Muscle of leg (tissue), 11 donors: ENCODE measurements around the gene NRAP. TPM values are rescaled to one million over a fixed set of nuclear protein-coding genes. Genes with fewer than 3 reads are reported as not detected.

Source experiments
- DNase-seq: peaks from one replicate; pipeline ENCODE4 v3.0.0; 2013
- H3K27ac ChIP-seq: one replicate; pipeline ENCODE4 v1.5.1; 2013; ENCODE audit warnings: mild to moderate bottlenecking, low read length, control low read depth
- H3K27me3 ChIP-seq: one replicate; pipeline ENCODE4 v1.6.1; 2013; ENCODE audit warnings: low read length; ENCODE audit not compliant: control insufficient read depth, insufficient read depth
- H3K36me3 ChIP-seq: one replicate; pipeline ENCODE4 v1.6.1; 2013; ENCODE audit warnings: low read length; ENCODE audit not compliant: control insufficient read depth, insufficient read depth
- H3K4me1 ChIP-seq: one replicate; pipeline ENCODE4 v1.6.1; 2013; ENCODE audit warnings: low read length; ENCODE audit not compliant: control insufficient read depth, insufficient read depth
- H3K4me3 ChIP-seq: one replicate; pipeline ENCODE4 v1.5.1; 2013; ENCODE audit warnings: low read length, control low read depth
- H3K9me3 ChIP-seq: replicated peaks from 2 replicates; pipeline ENCODE4 v1.6.1; 2013; ENCODE audit warnings: low read depth, low read length; ENCODE audit not compliant: control insufficient read depth
- WGBS: methylation state at CpG from one replicate; pipeline ENCODE4 v1.1.5; 2013; ENCODE audit warnings: missing lambda C conversion rate; ENCODE audit not compliant: insufficient coverage; 5-methylcytosine and 5-hydroxymethylcytosine counted together
- polyA plus RNA-seq, 8 donors: library from polyadenylated mRNA; unstranded; fragments of 120-200 nt; gene quantifications; one replicate each; pipeline versions ENCODE4 v1.2.1 to v1.2.3, GENCODE V29; 2013; ENCODE audit warnings: inconsistent platforms in 1 of 8, low replicate concordance in 1 of 8; ENCODE audit not compliant: insufficient read length in 8 of 8, insufficient read depth in 1 of 8
- total RNA-seq: library from RNA; stranded (reverse); fragments of 120-200 nt; gene quantifications from one replicate; pipeline ENCODE4 v1.2.4, GENCODE V29; 2013

The NRAP gene
- total and polyA plus RNA-seq, 9 donors = 2.6 to 17.5 (median 7.2) TPM

DNA sequence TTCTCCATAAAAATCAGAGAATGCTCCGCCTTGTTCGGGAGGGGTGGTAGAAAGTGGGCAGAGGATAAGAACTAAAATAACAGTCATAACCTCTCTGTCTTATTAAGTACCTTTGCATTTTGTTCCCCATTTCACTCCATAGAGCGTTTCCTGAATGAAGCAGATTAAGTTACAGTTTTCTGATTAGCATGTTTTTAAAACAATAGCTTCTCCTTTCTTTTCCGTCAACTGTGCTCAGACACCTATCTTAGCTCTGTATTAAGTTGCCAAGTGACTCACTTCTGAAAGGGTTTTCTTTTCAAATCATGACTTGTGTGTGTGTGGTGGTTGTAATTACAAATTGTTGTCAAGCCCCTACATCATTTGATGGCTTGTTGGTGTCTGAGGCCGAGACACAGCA lies 109.6 kb downstream of the NRAP start:
- Histone ChIP-seq H3K9me3 (no peaks in the 10 kb centered on the region), H3K36me3 (no peaks in the 10 kb centered on the region), H3K27me3 (peaks cover 2% of the 10 kb centered on the region), H3K4me1 (peaks cover 32% of the 10 kb centered on the region), H3K27ac (no peak overlapping the region), H3K4me3 (no peak overlapping the region)
- WGBS = 91% methylated on average over 1 of the region's 5 CpGs
- no peak for DNase-seq

DNA sequence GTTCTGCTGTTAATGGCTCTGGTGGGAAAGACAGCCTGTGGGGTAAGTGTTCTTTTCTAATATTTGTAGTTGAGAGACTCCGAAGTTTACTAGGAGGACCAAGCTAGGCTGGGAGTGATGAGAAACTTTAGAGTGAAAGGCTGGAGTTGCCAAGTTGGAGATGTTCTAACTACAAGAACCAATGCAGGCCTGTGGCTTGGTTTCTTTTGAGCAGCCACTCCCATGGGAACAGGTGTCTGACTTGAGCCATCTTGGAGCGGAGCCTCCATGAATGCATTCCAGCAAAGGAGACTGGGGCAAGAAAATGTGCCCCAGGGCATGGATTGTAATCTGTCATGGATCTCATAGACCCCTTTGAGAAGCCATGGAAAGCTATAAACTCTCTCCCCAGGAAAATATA lies 110.7 kb downstream of the NRAP start:
- Histone ChIP-seq H3K4me1 (peaks cover 32% of the 10 kb centered on the region), H3K27ac (no peak overlapping the region), H3K27me3 (no peaks in the 10 kb centered on the region), H3K9me3 (no peaks in the 10 kb centered on the region), H3K36me3 (no peaks in the 10 kb centered on the region), H3K4me3 (no peak overlapping the region)
- 100% methylated on average over 1 of the region's 2 CpGs for whole genome bisulfite sequencing
- DNase-seq = no peak

DNA sequence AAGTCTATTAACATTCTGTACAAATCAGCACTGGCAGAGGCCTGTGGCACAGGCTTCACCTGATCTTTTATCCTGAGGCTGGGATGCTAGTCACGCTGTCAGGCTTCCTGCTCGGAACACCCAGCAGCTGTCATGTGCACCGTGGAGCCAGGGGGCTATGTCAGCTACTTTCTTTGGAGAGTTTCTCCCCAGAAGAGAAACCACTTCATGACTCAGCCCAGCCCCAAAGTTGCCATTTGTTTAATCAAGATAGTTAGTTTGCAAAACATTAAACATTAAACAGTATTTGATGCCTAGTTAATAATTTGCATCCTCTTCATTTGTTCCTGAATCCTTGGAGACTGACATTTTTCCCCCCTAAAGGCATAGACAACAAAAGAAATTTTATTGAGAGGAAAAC lies 111.1 kb downstream of the NRAP start, which contains the start of gene HABP2:
HABP2 (plus strand) TSS at position 353 of the 400 bp plus-strand sequence. CDS start 69 bp downstream, outside the sequence.
- Histone ChIP-seq H3K4me3 (no peak within 1 kb of the TSS), H3K9me3 (no peaks in the 10 kb centered on the region), H3K4me1 (peaks cover 29% of the 10 kb centered on the region)

DNA sequence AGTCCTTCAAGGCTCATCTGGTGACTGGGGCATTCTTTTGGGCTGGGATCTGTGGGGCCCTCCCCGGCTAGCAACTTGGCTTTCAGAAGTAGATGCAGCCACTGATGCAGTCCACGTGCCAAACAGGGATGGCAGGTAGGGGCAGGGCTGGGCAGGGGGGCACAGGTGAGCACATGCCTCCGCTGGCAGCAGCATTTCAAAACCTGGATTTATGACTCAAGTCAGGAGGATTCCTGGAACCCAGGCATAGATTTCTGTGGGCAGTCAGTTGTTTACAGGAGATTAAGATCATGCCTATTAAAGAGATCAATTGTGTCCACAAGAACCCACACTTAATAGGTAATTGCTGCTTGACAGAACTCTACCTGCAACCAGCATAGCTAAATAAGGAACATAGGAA lies 111.8 kb downstream of the NRAP start:
- Histone ChIP-seq H3K27ac (no peak overlapping the region), H3K27me3 (no peaks in the 10 kb centered on the region), H3K36me3 (no peaks in the 10 kb centered on the region), H3K9me3 (no peaks in the 10 kb centered on the region), H3K4me1 (peaks cover 29% of the 10 kb centered on the region), H3K4me3 (no peak overlapping the region)
- WGBS = 73% methylated on average over 1 of the region's 3 CpGs
- DNase-seq = no peak

More for the DNA sequence above, 111.1 kb downstream of the NRAP start, which contains the start of gene HABP2:
- WGBS = 80% methylated on average over 1 of the region's 3 CpGs
- H3K36me3 ChIP-seq = no peaks in the 10 kb centered on the region
- no peaks in the 10 kb centered on the region for H3K27me3 ChIP-seq
- no peak for DNase-seq
- no peak within 1 kb of the TSS for H3K27ac ChIP-seq

DNA sequence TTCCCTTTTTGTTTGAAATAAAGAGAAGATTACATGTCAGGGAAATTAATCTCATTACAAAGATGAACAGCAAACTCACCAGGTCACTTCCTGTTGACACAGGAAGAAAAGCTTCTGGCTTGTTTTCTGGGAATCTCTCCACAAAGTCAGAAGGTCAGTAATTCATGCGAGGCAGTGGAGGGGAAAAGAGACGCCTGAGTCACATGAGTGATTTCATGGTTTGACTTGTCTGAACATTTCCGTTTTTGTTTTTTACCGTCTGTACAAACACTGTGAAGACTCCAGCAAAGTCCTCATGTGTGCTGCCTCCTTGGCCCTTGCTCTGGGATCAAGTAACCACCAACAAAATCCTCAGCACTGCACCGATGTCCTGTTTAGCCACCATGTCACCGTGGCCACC lies 113.5 kb downstream of the NRAP start:
- 46% methylated on average over 6 of the region's 6 CpGs for WGBS
- no peak overlapping the region for H3K27ac ChIP-seq
- no peaks in the 10 kb centered on the region for H3K36me3 ChIP-seq
- H3K27me3 ChIP-seq = no peaks in the 10 kb centered on the region
- no peak for DNase-seq
- no peak overlapping the region for H3K4me3 ChIP-seq
- H3K4me1 ChIP-seq = peaks cover 19% of the 10 kb centered on the region
- no peaks in the 10 kb centered on the region for H3K9me3 ChIP-seq

DNA sequence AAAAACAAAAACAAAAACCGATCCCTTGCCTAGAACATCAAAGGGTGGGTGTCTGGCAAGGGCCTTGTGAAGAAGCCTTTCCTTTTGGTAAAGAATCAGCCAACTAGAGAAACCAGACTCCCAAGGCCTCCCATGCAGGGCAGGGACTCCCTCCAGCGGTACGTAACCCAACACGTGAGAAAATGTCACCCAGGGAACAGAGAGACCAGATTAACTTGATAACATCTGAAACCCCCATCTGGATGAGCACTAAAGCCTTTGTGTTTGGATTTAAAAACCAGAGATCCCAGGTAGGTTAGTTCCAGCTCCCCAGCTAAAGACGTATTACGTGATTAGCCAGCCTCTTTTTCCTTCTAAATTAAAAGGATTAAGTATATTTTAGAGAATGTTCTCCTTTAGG lies 114.0 kb downstream of the NRAP start:
- no peak overlapping the region for H3K27ac ChIP-seq
- peaks cover 15% of the 10 kb centered on the region for H3K4me1 ChIP-seq
- no peaks in the 10 kb centered on the region for H3K27me3 ChIP-seq
- WGBS = 40% methylated on average over 2 of the region's 6 CpGs
- H3K36me3 ChIP-seq = no peaks in the 10 kb centered on the region
- no peak for DNase-seq
- H3K4me3 ChIP-seq = no peak overlapping the region
- H3K9me3 ChIP-seq = no peaks in the 10 kb centered on the region

DNA sequence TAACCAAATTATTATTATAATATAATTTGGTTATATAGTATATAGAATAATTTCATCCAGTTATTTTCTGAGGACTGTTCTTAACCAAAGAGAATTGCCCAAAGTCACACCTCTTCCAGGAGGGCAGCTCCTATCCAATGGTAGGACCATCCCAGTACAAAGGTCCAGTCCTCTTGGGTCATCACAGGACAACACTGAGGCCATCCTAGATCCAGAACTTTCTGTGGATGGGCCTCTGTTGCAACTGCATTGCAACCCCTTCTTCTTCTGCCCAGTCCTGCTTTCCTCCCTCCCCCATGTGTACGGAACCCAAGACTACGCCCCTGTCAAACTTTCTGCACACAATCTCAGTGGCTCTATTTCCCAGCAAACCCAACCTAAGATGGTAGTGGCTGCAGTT lies 116.4 kb downstream of the NRAP start:
- peaks cover 9% of the 10 kb centered on the region for H3K4me1 ChIP-seq
- no peaks in the 10 kb centered on the region for H3K27me3 ChIP-seq
- DNase-seq = no peak
- no peak overlapping the region for H3K4me3 ChIP-seq
- WGBS = 100% methylated on average over 1 of the region's 2 CpGs
- no peaks in the 10 kb centered on the region for H3K36me3 ChIP-seq
- no peaks in the 10 kb centered on the region for H3K9me3 ChIP-seq
- no peak overlapping the region for H3K27ac ChIP-seq

DNA sequence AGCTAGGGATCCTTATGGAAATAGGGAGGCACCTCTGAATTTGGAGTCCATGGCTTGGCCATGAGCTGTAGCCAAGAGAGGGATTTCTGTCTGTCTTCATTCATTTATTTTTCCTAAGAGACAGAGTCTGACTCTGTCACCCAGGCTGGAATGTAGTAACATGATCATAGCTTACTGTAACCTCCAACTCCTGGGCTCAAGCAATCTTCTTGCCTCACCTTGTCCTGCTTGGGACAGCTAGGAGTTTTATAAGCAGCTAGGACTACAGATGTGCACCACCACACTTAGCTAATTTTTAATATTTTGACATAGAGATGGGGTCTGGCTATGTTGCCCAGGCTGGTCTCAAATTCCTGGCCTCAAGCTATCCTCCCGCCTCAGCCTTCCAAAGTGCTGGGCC lies 119.4 kb downstream of the NRAP start:
- Histone ChIP-seq H3K36me3 (no peaks in the 10 kb centered on the region), H3K27ac (no peak overlapping the region), H3K4me3 (no peak overlapping the region), H3K9me3 (no peaks in the 10 kb centered on the region), H3K4me1 (peaks cover 35% of the 10 kb centered on the region), H3K27me3 (no peaks in the 10 kb centered on the region)
- DNase-seq = no peak
- WGBS = 100% methylated on average over 1 of the region's 1 CpG

DNA sequence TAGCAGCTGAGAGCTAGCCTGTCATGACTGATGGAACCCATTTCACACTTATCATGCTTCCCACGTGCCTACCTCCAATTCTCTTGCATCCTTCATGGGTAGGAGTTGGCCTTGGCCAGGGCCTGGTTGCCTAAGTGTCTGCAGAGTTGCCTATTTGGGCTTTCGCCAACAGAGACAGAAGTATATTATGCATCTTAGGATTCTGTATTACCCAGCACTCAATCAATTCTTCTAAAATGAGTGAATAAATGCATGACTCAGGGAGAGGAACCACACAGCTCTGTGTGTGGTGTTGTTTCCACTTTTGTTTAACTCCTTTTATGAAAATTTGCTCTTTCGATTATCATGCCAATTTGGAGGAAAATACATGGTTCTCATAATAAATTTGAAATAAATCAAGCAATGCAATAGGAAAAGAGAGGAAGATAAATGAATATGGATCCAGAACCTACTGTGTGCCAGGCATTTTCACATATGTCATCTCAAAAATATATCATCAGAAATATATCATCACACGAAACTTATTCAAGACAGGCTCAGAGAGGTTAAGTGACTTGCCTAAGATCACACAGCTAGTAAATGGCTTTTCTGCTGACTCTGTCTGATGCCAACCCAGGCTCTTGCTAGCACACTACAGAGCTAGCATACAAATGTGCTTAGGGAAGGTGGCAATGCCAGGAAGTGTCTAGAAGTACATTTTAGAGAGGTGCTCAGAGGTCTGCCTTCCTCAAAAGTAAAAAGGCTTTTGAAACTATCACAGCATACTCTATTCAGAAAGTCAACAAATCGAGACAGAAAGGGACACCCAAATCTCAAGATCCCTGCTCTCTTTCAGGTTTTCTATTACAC lies 120.5 kb downstream of the NRAP start:
- H3K27me3 ChIP-seq = no peaks in the 10 kb centered on the region
- H3K4me3 ChIP-seq = no peak overlapping the region
- peaks cover 37% of the 10 kb centered on the region for H3K4me1 ChIP-seq
- H3K9me3 ChIP-seq = no peaks in the 10 kb centered on the region
- DNase-seq = no peak
- H3K36me3 ChIP-seq = no peaks in the 10 kb centered on the region
- no peak overlapping the region for H3K27ac ChIP-seq
- no CpG with 5 or more reads among the region's 5 CpGs for WGBS

DNA sequence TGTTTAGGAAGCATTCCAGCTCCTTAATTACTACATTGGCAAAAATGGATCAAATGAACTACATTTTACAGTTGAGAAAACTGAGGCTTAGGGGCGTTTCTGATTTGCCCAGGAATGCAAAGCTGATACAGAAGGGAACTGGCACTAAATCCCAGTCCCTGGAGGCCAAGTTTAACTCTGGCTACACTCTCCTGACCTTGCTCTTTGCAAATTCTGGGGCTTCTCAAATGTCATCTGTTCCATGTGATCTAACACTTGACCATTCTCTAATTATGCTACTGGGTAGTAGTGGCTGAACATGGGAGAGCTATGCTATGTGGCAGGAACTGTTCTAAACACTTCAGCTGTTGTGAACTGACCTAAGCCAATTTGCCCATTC lies 122.3 kb downstream of the NRAP start:
- H3K9me3 ChIP-seq = no peaks in the 10 kb centered on the region
- no peaks in the 10 kb centered on the region for H3K36me3 ChIP-seq
- H3K27ac ChIP-seq = peak overlapping the region; percentile 59
- DNase-seq = peak; percentile 72
- H3K4me3 ChIP-seq = no peak overlapping the region
- H3K27me3 ChIP-seq = no peaks in the 10 kb centered on the region
- WGBS = 60% methylated on average over 1 of the region's 1 CpG
- peaks cover 37% of the 10 kb centered on the region for H3K4me1 ChIP-seq
